Prostate gland (tissue), 2 donors: Measurements from ENCODE around the gene GGA3.

ENCODE experiments used
- CTCF ChIP-seq, 4 experiments: fragments of 200-600 bp in 2 of 4; fragments of 450-650 bp in 2 of 4; sonication (generic) in 2 of 4; IDR thresholded peaks; 1 replicate in 3 of 4; 2 replicates in 1 of 4; pipeline ENCODE4 v1.5.1; 2016 to 2019; ENCODE audit warnings: antibody characterized with exemption in 4 of 4, mild to moderate bottlenecking in 2 of 4, moderate library complexity in 2 of 4
- POLR2AphosphoS5 ChIP-seq: sonication (generic); formaldehyde crosslinking; IDR thresholded peaks from one replicate; pipeline ENCODE4 v1.6.1; 2017; ENCODE audit warnings: antibody characterized with exemption

GRCh38 chr17:75232786-75233185 is 28.6 kb downstream of the GGA3 start:
- TF ChIP-seq POLR2AphosphoS5 (no peak), CTCF (IDR thresholded peaks at IDR 0.05) (no peak)
